H1 (cell line): ENCODE measurements around the gene RGS5.

Experiments used
- CEBPB ChIP-seq: IDR thresholded peaks from 2 replicates; pipeline ENCODE4 v1.6.1; 2012; ENCODE audit warnings: low read depth, low read length
- CTCF ChIP-seq, 3 experiments: IDR thresholded peaks; 1 replicate in 2 of 3; 2 replicates in 1 of 3; pipeline versions ENCODE4 v1.5.1 to v1.6.1; 2011; ENCODE audit warnings: low read length in 3 of 3, mild to moderate bottlenecking in 3 of 3, inconsistent platforms in 2 of 3, low read depth in 1 of 3, moderate library complexity in 1 of 3; ENCODE audit not compliant: insufficient read depth in 1 of 3; ENCODE audit errors: control extremely low read depth in 1 of 3
- EP300 ChIP-seq, 2 experiments: IDR thresholded peaks; 1 replicate in 1 of 2; 2 replicates in 1 of 2; pipeline ENCODE4 v1.6.1; 2011 to 2012; ENCODE audit warnings: low read depth in 2 of 2, low read length in 2 of 2, mild to moderate bottlenecking in 2 of 2, borderline replicate concordance in 1 of 2, inconsistent platforms in 1 of 2, moderate library complexity in 1 of 2
- FOSL1 ChIP-seq: IDR thresholded peaks from 2 replicates; pipeline ENCODE4 v1.6.1; 2011; ENCODE audit warnings: mild to moderate bottlenecking, low read depth, low read length, moderate library complexity; ENCODE audit not compliant: insufficient read depth
- HDAC6 ChIP-seq: IDR thresholded peaks from one replicate; pipeline ENCODE4 v1.7.1; 2012; ENCODE audit warnings: low read depth, mild to moderate bottlenecking, inconsistent platforms, low read length, moderate library complexity
- JUN ChIP-seq: IDR thresholded peaks from 2 replicates; pipeline ENCODE4 v1.6.1; 2011; ENCODE audit warnings: low read depth, mild to moderate bottlenecking, improper control_type of control experiment, low read length
- MAFK ChIP-seq: IDR thresholded peaks from 2 replicates; pipeline ENCODE4 v1.6.1; 2012; ENCODE audit warnings: low read depth, mild to moderate bottlenecking, improper control_type of control experiment, low read length
- POLR2A ChIP-seq, 2 experiments: IDR thresholded peaks; 1 replicate in 1 of 2; 2 replicates in 1 of 2; pipeline ENCODE4 v1.6.1; 2011; ENCODE audit warnings: low read depth in 2 of 2, low read length in 2 of 2, mild to moderate bottlenecking in 2 of 2; ENCODE audit errors: control extremely low read depth in 1 of 2
- SRF ChIP-seq: IDR thresholded peaks from 2 replicates; pipeline ENCODE4 v1.6.1; 2011; ENCODE audit warnings: mild to moderate bottlenecking, low read depth, low read length, moderate library complexity
- TAF1 ChIP-seq: IDR thresholded peaks from 2 replicates; pipeline ENCODE4 v1.6.1; 2011; ENCODE audit warnings: mild to moderate bottlenecking, low read depth, low read length
- TBP ChIP-seq: IDR thresholded peaks from 2 replicates; pipeline ENCODE4 v1.6.1; 2011; ENCODE audit warnings: low read depth, low read length, improper control_type of control experiment
- TF ChIP-seq, protein P1 (sequence below): IDR thresholded peaks from 2 replicates; pipeline ENCODE4 v1.6.1; 2011; ENCODE audit warnings: low read depth, mild to moderate bottlenecking, low read length; ENCODE audit not compliant: insufficient read depth
- TF ChIP-seq, protein P2 (sequence below): IDR thresholded peaks from 2 replicates; pipeline ENCODE4 v1.6.1; 2012; ENCODE audit warnings: inconsistent platforms

GRCh38 chr1:163182330-163182949 lies 20.3 kb downstream of the RGS5 start:
- no peak for TF ChIP-seq CTCF (IDR thresholded peaks at IDR 0.05; ENCODE audit: control extremely low read depth in 1 of 3, insufficient read depth in 1 of 3, low read depth in 1 of 3, low read length in 3 of 3)
- TF ChIP-seq HDAC6 = no peak
- no peak for TF ChIP-seq SRF
- TF ChIP-seq FOSL1 = no peak
- TF ChIP-seq JUN = no peak
- no peak for TF ChIP-seq POLR2A (IDR thresholded peaks at IDR 0.05; ENCODE audit: control extremely low read depth in 1 of 2, low read depth in 2 of 2, low read length in 2 of 2)
- no peak for TF ChIP-seq TBP
- TF ChIP-seq TAF1 = no peak
- TF ChIP-seq CEBPB = no peak
- TF ChIP-seq, protein P1, sequence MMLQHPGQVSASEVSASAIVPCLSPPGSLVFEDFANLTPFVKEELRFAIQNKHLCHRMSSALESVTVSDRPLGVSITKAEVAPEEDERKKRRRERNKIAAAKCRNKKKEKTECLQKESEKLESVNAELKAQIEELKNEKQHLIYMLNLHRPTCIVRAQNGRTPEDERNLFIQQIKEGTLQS = no peak
- no peak for TF ChIP-seq MAFK
- no peak for TF ChIP-seq EP300 (IDR thresholded peaks at IDR 0.05; ENCODE audit: borderline replicate concordance in 1 of 2, low read depth in 2 of 2, low read length in 2 of 2)
- TF ChIP-seq, protein P2, sequence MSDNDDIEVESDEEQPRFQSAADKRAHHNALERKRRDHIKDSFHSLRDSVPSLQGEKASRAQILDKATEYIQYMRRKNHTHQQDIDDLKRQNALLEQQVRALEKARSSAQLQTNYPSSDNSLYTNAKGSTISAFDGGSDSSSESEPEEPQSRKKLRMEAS = no peak
